ENCODE results near the gene KLHL29. TPM values are rescaled to one million over a fixed set of nuclear protein-coding genes. Genes with fewer than 3 reads are reported as not detected.

The KLHL29 gene
- total RNA-seq, 1 experiment from 2014 or later: 16.7 TPM

DNA sequence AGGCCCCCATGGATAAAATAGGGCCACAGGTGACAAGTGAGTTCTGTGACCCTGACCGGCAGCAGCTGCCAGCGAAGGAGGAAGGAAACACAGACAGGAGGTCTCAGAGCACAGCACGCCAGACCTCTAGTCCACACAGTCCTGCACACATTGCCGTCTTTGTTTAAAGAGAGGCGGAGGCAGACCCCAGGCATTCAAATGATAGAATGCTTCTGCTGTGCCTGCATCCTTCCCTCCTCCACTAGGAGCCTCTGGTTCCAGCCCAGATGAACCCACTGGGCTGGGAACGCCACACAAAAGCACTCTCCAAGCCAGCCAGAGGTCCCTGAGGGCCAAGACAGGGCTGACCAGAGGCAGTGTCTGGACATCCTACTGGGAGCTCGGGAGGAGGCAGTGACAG, 118.7 kb downstream of the KLHL29 start:
- ChIA-PET CTCF (no interaction called here), RAD21 (ENCODE audit: low non-redundant PET in 1 of 2, low total read pairs in 2 of 2, uncharacterized antibody in 2 of 2, unreplicated experiment in 2 of 2) (no interaction called here), POLR2A (no interaction called here)
- Histone ChIP-seq H4K20me1 (ENCODE audit: insufficient read depth) (no peaks in the 10 kb centered on the region), H3K4me3 (replicated peaks in 1 of 2; ENCODE audit: low read depth in 1 of 2, low read length in 2 of 2) (no peak overlapping the region), H3K4me2 (ENCODE audit: low read length) (no peak overlapping the region), H3K36me3 (ENCODE audit: control insufficient read depth in 1 of 2, insufficient read depth in 2 of 2, low read length in 2 of 2) (no peaks in the 10 kb centered on the region), H2AFZ (ENCODE audit: low read depth, low read length, poor library complexity, severe bottlenecking) (no peak overlapping the region), H3K9me3 (ENCODE audit: control insufficient read depth in 1 of 2, insufficient read depth in 1 of 2, low read depth in 1 of 2, low read length in 2 of 2) (no peaks in the 10 kb centered on the region), H3K27ac (ENCODE audit: low read depth, low read length) (no peak overlapping the region), H3K9ac (ENCODE audit: low read length) (no peak overlapping the region), H3K79me2 (ENCODE audit: insufficient read depth, low read length) (no peaks in the 10 kb centered on the region), H3K9me2 (ENCODE audit: insufficient read depth) (no peaks in the 10 kb centered on the region), H3K4me1 (ENCODE audit: control insufficient read depth in 1 of 2, insufficient read depth in 2 of 2, low read length in 2 of 2) (no peaks in the 10 kb centered on the region), H3K27me3 (ENCODE audit: insufficient read depth, low read length) (no peaks in the 10 kb centered on the region)
- intact Hi-C loops (cut with micrococcal nuclease): no loop called here
- TF ChIP-seq EGR1 (IDR thresholded peaks at IDR 0.05; ENCODE audit: low read depth): no peak
- no peak for TF ChIP-seq EZH2 (IDR thresholded peaks at IDR 0.05)
- TF ChIP-seq SRF (IDR thresholded peaks at IDR 0.05; ENCODE audit: low read depth): no peak
- TF ChIP-seq SIN3A (IDR thresholded peaks at IDR 0.05; ENCODE audit: low read depth): no peak
- TF ChIP-seq EZH2phosphoT487 (IDR thresholded peaks at IDR 0.05; ENCODE audit: borderline replicate concordance): no peak
- no peak for TF ChIP-seq ELF1 (IDR thresholded peaks at IDR 0.05; ENCODE audit: borderline replicate concordance, low read depth)
- no peak for TF ChIP-seq ZBTB33 (IDR thresholded peaks at IDR 0.05; ENCODE audit: extremely low read depth, insufficient replicate concordance, low read length)
- TF ChIP-seq CBX3 (IDR thresholded peaks at IDR 0.05; ENCODE audit: low read depth): no peak
- ATAC-seq (no peak), DNase-seq (ENCODE audit: low read depth, low spot score) (no peak)
- BruUV-seq (replicated peaks): no TSS peak

DNA sequence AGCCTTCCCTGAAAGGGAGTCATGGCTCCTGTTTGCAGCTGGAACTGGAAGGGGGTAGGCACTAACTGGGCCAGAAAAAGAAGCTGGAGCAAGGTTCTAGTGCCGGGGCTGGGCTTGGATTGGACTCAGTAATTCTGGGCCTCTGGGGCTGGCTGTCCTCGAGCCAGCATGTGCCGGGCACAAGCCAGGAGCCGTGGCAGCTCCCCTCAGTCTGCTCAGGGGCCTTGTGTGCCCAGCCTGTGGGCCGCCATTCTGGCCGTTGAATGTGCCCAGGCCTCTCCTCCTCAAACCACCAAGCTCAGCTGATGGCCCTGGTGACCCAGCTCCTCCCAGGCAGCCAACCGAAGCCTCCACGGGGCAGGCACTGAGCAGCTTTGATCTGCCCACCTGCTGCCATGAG, 119.6 kb downstream of the KLHL29 start:
- Histone ChIP-seq H3K27me3 (ENCODE audit: insufficient read depth, low read length) (no peaks in the 10 kb centered on the region), H4K20me1 (ENCODE audit: insufficient read depth) (no peaks in the 10 kb centered on the region), H3K4me1 (ENCODE audit: control insufficient read depth in 1 of 2, insufficient read depth in 2 of 2, low read length in 2 of 2) (no peaks in the 10 kb centered on the region), H3K9me2 (ENCODE audit: insufficient read depth) (no peaks in the 10 kb centered on the region), H3K79me2 (ENCODE audit: insufficient read depth, low read length) (no peaks in the 10 kb centered on the region), H3K9ac (ENCODE audit: low read length) (no peak overlapping the region), H2AFZ (ENCODE audit: low read depth, low read length, poor library complexity, severe bottlenecking) (no peak overlapping the region), H3K36me3 (ENCODE audit: control insufficient read depth in 1 of 2, insufficient read depth in 2 of 2, low read length in 2 of 2) (no peaks in the 10 kb centered on the region), H3K4me3 (replicated peaks in 1 of 2; ENCODE audit: low read depth in 1 of 2, low read length in 2 of 2) (no peak overlapping the region), H3K27ac (ENCODE audit: low read depth, low read length) (no peak overlapping the region), H3K9me3 (ENCODE audit: control insufficient read depth in 1 of 2, insufficient read depth in 1 of 2, low read depth in 1 of 2, low read length in 2 of 2) (no peaks in the 10 kb centered on the region), H3K4me2 (ENCODE audit: low read length) (no peak overlapping the region)
- ChIA-PET RAD21 (ENCODE audit: low non-redundant PET in 1 of 2, low total read pairs in 2 of 2, uncharacterized antibody in 2 of 2, unreplicated experiment in 2 of 2) (no interaction called here), CTCF (no interaction called here), POLR2A (no interaction called here)
- DNase-seq (ENCODE audit: low read depth, low spot score): no peak
- ATAC-seq: no peak
- intact Hi-C loops (cut with micrococcal nuclease): no loop called here
- no TSS peak for BruUV-seq (replicated peaks)
- TF ChIP-seq EZH2 (IDR thresholded peaks at IDR 0.05) (no peak), ZNF274 (IDR thresholded peaks at IDR 0.05; ENCODE audit: low read depth, low read length) (no peak), ZFX (IDR thresholded peaks at IDR 0.05) (no peak), FOSL1 (IDR thresholded peaks at IDR 0.05; ENCODE audit: low read depth) (no peak), SRF (IDR thresholded peaks at IDR 0.05; ENCODE audit: low read depth) (no peak)
- TF ChIP-seq, protein P1, sequence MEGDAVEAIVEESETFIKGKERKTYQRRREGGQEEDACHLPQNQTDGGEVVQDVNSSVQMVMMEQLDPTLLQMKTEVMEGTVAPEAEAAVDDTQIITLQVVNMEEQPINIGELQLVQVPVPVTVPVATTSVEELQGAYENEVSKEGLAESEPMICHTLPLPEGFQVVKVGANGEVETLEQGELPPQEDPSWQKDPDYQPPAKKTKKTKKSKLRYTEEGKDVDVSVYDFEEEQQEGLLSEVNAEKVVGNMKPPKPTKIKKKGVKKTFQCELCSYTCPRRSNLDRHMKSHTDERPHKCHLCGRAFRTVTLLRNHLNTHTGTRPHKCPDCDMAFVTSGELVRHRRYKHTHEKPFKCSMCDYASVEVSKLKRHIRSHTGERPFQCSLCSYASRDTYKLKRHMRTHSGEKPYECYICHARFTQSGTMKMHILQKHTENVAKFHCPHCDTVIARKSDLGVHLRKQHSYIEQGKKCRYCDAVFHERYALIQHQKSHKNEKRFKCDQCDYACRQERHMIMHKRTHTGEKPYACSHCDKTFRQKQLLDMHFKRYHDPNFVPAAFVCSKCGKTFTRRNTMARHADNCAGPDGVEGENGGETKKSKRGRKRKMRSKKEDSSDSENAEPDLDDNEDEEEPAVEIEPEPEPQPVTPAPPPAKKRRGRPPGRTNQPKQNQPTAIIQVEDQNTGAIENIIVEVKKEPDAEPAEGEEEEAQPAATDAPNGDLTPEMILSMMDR (IDR thresholded peaks at IDR 0.05 in 2 of 3, conservative IDR thresholded peaks at IDR 0.05 in 1 of 3; ENCODE audit: borderline replicate concordance in 1 of 3, insufficient read depth in 1 of 3, low read depth in 2 of 3, low read length in 2 of 3): no peak
- TF ChIP-seq, protein P2, sequence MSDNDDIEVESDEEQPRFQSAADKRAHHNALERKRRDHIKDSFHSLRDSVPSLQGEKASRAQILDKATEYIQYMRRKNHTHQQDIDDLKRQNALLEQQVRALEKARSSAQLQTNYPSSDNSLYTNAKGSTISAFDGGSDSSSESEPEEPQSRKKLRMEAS (IDR thresholded peaks at IDR 0.05): no peak
- TF ChIP-seq, protein P3, sequence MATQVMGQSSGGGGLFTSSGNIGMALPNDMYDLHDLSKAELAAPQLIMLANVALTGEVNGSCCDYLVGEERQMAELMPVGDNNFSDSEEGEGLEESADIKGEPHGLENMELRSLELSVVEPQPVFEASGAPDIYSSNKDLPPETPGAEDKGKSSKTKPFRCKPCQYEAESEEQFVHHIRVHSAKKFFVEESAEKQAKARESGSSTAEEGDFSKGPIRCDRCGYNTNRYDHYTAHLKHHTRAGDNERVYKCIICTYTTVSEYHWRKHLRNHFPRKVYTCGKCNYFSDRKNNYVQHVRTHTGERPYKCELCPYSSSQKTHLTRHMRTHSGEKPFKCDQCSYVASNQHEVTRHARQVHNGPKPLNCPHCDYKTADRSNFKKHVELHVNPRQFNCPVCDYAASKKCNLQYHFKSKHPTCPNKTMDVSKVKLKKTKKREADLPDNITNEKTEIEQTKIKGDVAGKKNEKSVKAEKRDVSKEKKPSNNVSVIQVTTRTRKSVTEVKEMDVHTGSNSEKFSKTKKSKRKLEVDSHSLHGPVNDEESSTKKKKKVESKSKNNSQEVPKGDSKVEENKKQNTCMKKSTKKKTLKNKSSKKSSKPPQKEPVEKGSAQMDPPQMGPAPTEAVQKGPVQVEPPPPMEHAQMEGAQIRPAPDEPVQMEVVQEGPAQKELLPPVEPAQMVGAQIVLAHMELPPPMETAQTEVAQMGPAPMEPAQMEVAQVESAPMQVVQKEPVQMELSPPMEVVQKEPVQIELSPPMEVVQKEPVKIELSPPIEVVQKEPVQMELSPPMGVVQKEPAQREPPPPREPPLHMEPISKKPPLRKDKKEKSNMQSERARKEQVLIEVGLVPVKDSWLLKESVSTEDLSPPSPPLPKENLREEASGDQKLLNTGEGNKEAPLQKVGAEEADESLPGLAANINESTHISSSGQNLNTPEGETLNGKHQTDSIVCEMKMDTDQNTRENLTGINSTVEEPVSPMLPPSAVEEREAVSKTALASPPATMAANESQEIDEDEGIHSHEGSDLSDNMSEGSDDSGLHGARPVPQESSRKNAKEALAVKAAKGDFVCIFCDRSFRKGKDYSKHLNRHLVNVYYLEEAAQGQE (IDR thresholded peaks at IDR 0.05; ENCODE audit: low read depth): no peak
